ENCODE results near the gene COL19A1. TPM values are rescaled to one million over a fixed set of nuclear protein-coding genes. Genes with fewer than 3 reads are reported as not detected.

COL19A1 gene
- total and polyA plus RNA-seq, 2 experiments from 2014 or later, result not detected

- TF ChIP-seq, protein P1, sequence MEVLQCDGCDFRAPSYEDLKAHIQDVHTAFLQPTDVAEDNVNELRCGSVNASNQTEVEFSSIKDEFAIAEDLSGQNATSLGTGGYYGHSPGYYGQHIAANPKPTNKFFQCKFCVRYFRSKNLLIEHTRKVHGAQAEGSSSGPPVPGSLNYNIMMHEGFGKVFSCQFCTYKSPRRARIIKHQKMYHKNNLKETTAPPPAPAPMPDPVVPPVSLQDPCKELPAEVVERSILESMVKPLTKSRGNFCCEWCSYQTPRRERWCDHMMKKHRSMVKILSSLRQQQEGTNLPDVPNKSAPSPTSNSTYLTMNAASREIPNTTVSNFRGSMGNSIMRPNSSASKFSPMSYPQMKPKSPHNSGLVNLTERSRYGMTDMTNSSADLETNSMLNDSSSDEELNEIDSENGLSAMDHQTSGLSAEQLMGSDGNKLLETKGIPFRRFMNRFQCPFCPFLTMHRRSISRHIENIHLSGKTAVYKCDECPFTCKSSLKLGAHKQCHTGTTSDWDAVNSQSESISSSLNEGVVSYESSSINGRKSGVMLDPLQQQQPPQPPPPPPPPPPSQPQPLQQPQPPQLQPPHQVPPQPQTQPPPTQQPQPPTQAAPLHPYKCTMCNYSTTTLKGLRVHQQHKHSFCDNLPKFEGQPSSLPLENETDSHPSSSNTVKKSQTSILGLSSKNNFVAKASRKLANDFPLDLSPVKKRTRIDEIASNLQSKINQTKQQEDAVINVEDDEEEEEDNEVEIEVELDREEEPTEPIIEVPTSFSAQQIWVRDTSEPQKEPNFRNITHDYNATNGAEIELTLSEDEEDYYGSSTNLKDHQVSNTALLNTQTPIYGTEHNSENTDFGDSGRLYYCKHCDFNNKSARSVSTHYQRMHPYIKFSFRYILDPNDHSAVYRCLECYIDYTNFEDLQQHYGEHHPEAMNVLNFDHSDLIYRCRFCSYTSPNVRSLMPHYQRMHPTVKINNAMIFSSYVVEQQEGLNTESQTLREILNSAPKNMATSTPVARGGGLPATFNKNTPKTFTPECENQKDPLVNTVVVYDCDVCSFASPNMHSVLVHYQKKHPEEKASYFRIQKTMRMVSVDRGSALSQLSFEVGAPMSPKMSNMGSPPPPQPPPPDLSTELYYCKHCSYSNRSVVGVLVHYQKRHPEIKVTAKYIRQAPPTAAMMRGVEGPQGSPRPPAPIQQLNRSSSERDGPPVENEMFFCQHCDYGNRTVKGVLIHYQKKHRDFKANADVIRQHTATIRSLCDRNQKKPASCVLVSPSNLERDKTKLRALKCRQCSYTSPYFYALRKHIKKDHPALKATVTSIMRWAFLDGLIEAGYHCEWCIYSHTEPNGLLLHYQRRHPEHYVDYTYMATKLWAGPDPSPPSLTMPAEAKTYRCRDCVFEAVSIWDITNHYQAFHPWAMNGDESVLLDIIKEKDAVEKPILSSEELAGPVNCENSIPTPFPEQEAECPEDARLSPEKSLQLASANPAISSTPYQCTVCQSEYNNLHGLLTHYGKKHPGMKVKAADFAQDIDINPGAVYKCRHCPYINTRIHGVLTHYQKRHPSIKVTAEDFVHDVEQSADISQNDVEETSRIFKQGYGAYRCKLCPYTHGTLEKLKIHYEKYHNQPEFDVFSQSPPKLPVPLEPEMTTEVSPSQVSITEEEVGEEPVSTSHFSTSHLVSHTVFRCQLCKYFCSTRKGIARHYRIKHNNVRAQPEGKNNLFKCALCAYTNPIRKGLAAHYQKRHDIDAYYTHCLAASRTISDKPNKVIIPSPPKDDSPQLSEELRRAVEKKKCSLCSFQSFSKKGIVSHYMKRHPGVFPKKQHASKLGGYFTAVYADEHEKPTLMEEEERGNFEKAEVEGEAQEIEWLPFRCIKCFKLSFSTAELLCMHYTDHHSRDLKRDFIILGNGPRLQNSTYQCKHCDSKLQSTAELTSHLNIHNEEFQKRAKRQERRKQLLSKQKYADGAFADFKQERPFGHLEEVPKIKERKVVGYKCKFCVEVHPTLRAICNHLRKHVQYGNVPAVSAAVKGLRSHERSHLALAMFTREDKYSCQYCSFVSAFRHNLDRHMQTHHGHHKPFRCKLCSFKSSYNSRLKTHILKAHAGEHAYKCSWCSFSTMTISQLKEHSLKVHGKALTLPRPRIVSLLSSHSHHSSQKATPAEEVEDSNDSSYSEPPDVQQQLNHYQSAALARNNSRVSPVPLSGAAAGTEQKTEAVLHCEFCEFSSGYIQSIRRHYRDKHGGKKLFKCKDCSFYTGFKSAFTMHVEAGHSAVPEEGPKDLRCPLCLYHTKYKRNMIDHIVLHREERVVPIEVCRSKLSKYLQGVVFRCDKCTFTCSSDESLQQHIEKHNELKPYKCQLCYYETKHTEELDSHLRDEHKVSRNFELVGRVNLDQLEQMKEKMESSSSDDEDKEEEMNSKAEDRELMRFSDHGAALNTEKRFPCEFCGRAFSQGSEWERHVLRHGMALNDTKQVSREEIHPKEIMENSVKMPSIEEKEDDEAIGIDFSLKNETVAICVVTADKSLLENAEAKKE (CRISPR knock-in tag; IDR thresholded peaks at IDR 0.05), result no peak
- TF ChIP-seq CREB1 (CRISPR knock-in tag; IDR thresholded peaks at IDR 0.05; ENCODE audit: low read depth) (no peak), POLR2AphosphoS5 (IDR thresholded peaks at IDR 0.05; ENCODE audit: low read depth) (no peak), ZNF331 (CRISPR knock-in tag; IDR thresholded peaks at IDR 0.05; ENCODE audit: low read depth) (no peak)
- TF ChIP-seq, protein P2, sequence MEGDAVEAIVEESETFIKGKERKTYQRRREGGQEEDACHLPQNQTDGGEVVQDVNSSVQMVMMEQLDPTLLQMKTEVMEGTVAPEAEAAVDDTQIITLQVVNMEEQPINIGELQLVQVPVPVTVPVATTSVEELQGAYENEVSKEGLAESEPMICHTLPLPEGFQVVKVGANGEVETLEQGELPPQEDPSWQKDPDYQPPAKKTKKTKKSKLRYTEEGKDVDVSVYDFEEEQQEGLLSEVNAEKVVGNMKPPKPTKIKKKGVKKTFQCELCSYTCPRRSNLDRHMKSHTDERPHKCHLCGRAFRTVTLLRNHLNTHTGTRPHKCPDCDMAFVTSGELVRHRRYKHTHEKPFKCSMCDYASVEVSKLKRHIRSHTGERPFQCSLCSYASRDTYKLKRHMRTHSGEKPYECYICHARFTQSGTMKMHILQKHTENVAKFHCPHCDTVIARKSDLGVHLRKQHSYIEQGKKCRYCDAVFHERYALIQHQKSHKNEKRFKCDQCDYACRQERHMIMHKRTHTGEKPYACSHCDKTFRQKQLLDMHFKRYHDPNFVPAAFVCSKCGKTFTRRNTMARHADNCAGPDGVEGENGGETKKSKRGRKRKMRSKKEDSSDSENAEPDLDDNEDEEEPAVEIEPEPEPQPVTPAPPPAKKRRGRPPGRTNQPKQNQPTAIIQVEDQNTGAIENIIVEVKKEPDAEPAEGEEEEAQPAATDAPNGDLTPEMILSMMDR (conservative IDR thresholded peaks at IDR 0.05; ENCODE audit: low read depth in 2 of 2), result no peak
These were observed 175.1 kb downstream of the COL19A1 start (continued) for GRCh38 chr6:70041411-70041810.

DNA sequence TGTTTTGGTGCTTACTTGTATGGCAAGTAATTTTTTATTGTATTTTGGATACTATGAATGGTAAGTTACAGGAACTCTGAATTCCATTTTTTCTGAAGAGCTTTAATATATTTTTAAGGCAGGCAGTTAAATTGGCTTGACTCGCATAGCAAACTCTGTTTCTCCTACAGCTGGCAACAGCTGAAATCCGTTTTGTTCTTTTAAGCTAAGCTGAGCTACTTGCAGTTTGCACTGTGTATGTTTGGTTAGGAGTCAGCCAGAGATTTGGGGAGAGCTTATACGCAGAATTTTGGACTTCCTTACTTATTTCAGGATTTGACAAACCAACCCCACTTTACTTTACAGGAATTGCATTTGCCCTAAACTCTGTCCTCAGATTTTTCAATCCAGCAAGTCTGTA is 179.1 kb downstream of the COL19A1 start:
- DNase-seq (ENCODE audit: low spot score) (no peak), ATAC-seq (no peak)
- Mint-ChIP-seq H3K36me3 (ENCODE audit: low read depth) (no peaks in the 10 kb centered on the region), H3K27me3 (ENCODE audit: insufficient read depth, low read depth, poor library complexity) (no peaks in the 10 kb centered on the region), H3K9me3 (no peaks in the 10 kb centered on the region), H3K27ac (no peak overlapping the region), H3K4me1 (no peaks in the 10 kb centered on the region), H3K4me3 (no peak overlapping the region)
- no peak for TF ChIP-seq EZH2 (IDR thresholded peaks at IDR 0.05; ENCODE audit: low read depth, unreplicated experiment)
- TF ChIP-seq EZH2phosphoT487 (IDR thresholded peaks at IDR 0.05; ENCODE audit: unreplicated experiment), result no peak
- no peak for TF ChIP-seq NANOG (IDR thresholded peaks at IDR 0.05; ENCODE audit: borderline replicate concordance)
- no peaks in the 10 kb centered on the region for H3K27me3 ChIP-seq (ENCODE audit: insufficient read depth)
- no peak overlapping the region for H2AFZ ChIP-seq
- no peak overlapping the region for H3K4me2 ChIP-seq
- no peaks in the 10 kb centered on the region for H3K9me2 ChIP-seq (ENCODE audit: insufficient read depth)
- H3K4me1 ChIP-seq (ENCODE audit: insufficient read depth), result no peaks in the 10 kb centered on the region
- no peak overlapping the region for H3K4me3 ChIP-seq
- H3K79me2 ChIP-seq (replicated peaks; ENCODE audit: insufficient read depth), result no peaks in the 10 kb centered on the region
- H3K27ac ChIP-seq (ENCODE audit: low read depth), result no peak overlapping the region
- no peaks in the 10 kb centered on the region for H3K36me3 ChIP-seq (ENCODE audit: insufficient read depth)
- H3F3A ChIP-seq (replicated peaks; ENCODE audit: low read depth), result no peaks in the 10 kb centered on the region
- H4K20me1 ChIP-seq (replicated peaks; ENCODE audit: insufficient read depth), result no peaks in the 10 kb centered on the region

Measured in GM23338 (cell line).